HPDE6-E6E7 (cell line): Measurements from ENCODE around the gene CDC27.
"Not testable (repeated sequence)": the region's sequence is repeated elsewhere in the genome, so short reads cannot be mapped to it uniquely, and the experiment has no call there.

ENCODE experiments used
- DNase-seq: peaks from one replicate; pipeline ENCODE4 v3.0.0; 2011; ENCODE audit warnings: missing footprints; ENCODE audit errors: extremely low spot score

CDC27 gene, protein sequence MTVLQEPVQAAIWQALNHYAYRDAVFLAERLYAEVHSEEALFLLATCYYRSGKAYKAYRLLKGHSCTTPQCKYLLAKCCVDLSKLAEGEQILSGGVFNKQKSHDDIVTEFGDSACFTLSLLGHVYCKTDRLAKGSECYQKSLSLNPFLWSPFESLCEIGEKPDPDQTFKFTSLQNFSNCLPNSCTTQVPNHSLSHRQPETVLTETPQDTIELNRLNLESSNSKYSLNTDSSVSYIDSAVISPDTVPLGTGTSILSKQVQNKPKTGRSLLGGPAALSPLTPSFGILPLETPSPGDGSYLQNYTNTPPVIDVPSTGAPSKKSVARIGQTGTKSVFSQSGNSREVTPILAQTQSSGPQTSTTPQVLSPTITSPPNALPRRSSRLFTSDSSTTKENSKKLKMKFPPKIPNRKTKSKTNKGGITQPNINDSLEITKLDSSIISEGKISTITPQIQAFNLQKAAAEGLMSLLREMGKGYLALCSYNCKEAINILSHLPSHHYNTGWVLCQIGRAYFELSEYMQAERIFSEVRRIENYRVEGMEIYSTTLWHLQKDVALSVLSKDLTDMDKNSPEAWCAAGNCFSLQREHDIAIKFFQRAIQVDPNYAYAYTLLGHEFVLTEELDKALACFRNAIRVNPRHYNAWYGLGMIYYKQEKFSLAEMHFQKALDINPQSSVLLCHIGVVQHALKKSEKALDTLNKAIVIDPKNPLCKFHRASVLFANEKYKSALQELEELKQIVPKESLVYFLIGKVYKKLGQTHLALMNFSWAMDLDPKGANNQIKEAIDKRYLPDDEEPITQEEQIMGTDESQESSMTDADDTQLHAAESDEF

DNA sequence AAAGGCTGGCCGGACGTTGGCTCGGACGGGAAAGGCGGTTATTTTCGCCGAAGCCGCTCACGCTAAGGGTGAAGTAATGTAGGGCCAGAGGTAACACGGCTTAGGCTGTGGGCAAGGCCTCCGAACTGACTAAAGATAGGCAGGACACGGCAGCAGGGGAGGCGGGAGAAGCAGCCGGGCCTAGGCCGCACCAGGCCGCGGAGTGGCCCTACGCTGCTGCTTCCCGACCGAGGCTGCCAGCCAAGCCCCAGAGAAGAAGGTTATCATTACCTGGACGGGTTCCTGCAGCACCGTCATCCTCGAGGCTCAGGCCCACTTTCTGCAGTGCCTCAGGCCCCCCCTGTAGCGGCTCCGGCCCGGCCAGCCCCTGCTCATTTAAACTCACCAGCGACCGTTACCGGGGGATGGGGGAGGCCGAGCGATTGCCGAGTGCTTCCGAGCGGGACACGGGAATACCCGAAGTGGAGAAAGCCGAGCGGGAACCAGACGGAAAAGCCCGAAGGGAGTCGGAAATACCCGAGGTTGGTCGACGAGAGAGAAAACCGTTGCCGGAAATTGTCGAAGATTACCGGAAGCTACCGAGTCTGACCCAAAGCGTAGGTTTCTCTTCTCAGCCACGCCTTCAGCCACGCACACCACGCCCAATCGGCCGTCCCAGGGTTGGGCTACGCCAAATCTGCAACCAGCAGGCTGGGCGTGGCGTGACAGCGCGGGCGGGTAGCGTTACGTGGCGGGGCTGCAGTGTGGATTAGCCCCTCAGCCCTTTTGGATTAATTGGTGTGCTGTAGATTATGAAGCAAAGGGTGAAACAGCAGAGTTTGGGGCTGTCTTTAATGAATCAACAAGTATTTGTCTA, at the start of gene CDC27:
TSS of gene CDC27 (minus strand) at position 420 of the 856 bp plus-strand sequence. CDS start at position 297, 123 bp downstream.
- peak; percentile 93 for DNase-seq

DNA sequence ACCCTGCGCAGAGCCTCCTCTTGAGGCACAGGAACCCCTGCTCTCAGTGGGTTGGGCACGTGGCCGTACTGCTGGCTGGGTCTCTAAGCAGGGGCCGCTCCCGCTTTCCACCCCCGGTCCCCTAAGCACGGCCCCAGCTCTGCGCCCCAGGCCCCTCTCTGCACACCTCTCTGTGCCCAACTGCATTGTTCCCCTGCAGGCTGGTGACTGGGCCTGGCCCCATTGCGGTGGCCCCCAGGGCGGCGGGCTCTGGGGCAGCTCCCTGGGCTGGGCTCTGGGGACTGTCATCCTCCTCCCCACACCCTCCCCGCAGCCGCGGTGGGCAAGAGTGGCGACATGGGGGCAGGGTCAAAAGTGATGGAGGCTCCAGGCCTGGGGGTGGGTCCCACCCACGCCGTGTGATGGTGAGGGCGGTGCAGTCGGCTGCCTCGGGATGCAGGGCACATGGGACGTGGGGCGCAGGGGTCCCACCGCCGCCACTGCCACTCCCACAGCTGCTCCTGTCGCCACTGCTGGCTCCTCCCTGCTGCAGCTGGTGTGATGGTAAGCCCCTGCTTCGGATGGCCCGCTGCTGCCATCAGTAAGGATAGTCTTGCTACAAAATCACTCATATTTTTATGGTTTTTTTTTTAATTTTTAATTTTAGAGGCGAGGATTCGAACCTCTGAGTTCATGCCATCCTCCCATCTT, 49.4 kb upstream of the CDC27 start:
- DNase-seq: no peak

DNA sequence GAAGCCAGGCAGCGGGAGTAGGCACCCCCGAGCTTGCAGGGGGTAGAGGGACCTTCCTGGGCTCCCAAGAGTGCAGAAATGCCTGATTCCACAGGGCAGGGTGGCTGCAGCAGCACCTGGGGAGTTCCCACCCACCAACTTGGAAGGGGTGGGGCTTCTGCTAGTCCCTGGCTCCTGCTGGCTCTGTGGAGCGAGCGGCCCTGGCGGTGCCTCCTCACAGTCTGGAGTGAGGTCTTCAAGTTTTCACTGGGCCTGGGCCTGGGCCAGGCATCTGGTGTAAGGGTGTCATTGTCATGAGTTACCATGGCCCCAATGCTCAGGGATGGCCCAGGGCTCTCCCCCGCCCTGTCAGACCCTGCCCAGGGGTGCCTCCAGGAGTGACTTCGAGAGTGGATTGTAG, 48.7 kb upstream of the CDC27 start:
- DNase-seq: no peak

DNA sequence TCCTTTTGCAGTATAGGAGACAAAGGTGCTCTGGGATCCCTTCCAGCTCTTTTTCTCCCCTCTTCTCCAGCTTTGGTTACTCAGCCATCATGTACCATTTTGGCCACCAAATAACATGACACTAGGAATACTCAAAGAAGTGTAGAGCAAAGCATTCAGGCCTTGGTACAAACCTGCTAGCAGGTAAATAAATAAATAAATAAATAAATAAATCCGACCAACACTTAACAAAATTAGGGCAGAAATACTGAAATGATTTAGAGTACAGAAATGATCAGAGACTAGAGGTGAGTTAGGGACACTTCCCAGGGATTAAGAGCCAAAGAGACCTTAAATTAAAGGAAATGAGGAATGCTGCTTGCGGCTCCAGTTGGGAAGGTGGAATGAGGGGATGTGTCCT, 46.8 kb upstream of the CDC27 start:
- no peak for DNase-seq

DNA sequence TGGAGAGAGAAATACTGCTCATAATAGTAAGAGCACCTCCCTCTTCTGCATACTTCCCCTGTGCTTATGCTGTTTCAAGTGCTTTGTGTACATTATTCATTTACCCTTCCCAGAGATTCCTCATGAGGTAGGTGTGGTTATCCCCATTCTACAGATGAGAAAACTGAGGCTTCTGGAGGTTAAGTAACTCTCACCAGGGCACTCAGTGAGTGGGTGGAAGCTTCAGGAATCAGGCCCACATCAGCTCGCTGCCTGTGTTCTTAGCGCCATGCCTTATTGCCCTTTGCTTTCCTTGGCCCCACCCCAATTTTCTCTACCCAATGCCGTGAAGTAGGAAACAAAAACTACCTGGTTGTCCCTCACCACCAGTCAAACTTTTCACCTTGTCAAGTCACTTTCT, 46.4 kb upstream of the CDC27 start:
- no peak for DNase-seq

DNA sequence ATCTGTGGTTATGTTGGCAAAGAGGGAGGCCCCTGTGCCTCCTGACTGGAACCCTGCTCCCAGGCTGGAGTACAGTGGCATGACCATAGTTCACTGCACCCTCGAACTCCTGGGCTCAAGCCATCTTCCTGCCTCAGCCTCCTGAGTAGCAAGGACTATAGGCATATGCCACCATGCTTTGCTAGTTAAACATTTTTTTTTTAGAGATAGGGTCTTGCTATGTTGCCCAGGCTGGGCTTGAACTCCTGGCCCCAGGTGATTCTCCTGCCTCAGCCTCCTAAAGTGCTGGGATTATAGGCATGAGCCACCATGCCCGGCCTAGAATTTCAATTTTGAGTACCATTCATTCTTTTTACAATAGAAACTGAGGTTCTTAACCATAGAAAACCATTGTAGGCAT, 43.4 kb upstream of the CDC27 start:
- DNase-seq: no peak

DNA sequence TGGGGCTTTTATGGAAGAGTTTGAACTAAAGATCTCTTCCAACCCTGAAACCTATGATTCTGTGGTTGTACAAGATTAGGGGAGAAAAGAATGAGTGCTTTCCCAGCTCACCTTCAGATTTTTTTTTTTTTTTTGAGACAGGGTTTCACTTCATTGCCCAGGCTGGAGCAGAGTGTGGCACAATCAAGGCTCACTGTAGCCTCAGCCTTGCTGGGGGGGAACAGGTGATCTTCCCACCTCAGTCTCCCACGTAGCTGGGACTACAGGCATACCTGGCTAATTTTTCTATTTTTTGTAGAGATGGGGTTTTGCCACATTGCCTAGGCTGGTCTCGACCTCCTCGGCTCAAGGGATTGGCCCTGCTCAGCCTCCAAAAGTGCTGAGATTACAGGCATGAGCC, 42.8 kb upstream of the CDC27 start:
- no peak for DNase-seq

DNA sequence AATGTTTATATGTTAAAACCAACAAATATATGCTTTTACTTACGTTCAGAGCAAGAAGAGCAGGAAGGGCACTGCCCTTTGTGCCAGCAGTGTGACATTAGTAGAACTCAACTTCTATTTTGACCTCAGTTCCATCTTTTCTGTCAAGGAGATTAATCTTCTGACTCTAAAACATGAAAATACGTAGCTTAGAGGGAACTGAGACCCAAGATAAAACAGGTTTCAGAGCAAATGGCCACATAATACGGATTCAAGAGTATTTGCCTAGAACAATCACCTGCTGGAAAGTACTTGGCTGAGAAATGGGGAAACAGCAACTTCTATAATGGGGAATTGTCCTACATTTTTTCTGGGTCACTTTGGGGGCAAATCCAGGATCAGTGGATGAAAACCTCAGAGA, 42.2 kb upstream of the CDC27 start:
- DNase-seq: no peak

DNA sequence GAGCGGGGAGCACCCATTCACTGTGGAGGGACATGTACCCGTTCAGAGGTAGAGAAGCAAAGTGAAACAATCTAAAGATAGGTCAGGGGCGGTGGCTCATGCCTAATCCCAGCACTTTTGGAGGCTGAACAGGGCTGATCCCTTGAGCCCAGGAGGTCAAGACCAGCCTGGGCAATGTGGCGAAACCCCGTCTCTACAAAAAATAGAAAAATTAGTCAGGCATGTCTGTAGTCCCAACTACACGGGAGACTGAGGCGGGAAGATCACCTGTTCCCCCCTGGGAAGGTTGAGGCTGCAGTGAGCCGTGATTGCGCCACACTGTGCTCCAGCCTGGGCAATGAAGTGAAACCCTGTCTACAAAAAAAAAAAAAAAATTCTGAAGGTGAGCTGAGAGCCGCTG, 41.8 kb upstream of the CDC27 start:
- no peak for DNase-seq

DNA sequence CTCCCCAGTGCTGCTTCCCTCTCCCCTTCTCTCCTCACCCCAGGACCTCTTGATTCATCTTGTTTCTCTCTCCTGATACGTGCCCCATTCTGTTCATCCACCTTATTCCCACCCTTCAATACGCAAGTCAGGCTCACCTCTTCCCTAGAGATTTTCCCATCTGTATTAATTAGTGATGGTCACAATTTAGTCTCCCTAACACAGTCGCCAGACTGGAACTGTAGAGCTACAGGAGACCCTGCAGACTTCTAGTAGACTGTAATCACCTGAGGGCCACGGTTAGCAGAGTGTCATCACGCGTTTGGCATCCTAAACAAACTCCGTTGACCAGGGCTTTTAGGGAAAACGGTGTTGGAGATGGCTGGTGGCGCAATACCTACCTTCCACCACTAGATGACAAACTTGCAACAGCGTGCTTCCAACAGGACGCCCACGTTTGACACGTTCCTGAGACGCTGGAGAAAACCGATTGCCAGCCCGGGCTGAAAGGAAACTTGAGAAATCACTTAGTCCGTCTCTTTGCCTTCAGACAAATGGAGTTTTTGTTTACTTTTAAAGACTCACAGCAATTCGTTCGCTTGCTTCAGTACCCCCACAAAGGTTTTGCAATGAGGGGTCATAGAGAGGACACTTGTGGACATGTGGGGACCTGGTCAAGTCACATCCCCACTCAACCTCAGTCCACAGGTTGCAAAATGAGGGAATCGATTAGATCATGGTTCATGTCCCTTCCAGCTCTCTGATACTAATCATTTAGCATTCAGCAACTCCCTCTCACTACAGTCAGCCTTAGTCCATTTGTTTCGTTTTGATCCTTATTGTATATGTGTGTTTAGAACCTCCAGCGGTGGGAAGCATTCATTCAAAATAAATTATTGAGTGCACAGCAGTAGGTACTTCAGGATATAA, 40.7 kb upstream of the CDC27 start:
- peak; percentile 85 for DNase-seq

DNA sequence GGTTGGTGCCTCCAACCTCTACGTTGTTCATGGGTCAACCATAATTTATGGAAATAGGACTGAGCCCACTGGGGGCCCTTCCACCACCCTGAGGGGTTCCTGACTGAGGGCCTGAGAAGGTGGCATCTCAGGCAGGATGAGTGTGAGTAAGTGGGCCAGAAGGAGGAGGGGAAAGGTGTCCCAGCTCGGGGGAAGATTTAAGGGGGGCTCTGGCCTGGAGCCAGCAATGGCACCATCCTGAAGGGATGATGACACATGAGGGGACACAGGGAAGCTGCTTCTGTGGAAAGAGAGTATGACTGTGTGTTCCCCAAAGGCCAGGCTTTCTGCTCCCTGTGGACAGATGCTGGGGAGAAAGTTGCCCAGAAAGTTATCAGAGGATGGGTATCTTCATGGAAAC, 38.8 kb upstream of the CDC27 start:
- DNase-seq: no peak

DNA sequence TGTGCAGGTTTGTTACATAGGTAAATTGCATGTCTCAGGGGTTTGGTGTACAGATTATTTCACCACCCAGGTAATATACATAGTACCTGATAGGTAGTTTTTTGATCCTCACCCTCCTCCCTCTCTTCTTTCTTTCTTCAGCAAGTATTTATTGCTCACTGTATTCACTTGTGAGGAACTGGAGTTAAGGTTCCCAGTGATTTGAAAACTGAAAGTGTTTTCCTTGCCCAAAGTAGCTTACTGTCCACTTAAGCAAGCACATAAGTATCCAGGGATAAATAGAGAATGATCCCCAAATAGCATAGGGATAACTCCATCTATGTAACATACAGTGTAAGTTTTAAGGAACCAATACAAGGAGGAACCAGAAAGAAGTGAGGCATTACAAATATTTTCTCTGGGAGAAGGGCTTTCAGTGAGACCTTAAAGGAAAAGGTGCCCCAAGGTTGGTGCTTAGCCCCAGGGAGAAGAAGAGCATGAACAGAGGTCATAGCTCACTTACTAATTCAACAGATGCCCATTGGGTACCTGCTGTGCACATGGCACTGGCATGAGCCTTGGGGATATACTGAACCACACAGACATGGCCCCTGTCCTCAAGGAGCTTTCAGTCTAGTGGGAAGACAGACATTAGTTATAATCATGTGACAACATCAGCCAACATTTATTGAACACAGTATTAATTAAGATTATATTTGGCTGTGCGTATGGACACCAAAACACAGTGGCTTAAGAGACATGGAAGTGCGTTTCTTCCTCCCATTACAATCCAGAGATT, 37.0 kb upstream of the CDC27 start:
- DNase-seq: no peak

DNA sequence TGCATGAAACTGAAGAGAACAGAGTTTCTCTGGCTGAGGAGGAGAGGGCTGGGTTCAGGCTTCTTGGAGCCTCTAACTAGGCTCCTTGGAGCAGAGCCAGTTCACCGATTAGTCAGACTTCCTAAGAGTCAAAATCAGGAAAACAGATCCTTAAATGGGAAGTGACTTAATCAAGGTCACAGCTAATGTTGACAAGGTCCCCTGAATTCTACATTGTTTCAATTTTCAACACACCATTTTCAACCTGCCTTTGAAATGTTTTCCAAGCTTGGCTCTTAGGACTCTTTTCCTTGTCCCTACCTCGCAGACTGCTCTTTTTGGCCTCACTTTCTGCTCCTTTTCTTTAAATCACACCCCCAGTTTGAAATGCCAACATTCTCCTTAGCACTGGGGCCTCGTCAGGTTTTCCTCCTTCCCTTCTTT, 36.4 kb upstream of the CDC27 start:
- DNase-seq: peak; percentile 37

DNA sequence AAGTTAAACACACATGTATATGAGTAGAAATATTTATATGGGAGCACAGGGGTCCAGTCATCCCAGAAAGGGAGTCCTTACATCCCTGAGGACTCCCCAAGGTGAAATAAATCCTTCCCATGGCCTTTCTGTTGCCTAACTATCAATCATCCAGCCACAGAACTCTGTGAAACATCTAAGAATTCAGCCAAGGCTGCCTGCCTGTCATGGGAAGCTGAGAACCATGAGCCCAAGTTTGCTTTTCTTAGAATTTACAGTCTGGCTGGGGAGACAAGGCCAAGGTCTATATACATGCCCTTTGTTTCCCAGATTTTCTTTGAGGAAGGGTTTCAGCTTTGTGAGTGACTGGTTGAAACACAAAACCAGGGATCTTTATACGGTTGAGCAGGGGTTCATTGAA, 35.9 kb upstream of the CDC27 start:
- no peak for DNase-seq

DNA sequence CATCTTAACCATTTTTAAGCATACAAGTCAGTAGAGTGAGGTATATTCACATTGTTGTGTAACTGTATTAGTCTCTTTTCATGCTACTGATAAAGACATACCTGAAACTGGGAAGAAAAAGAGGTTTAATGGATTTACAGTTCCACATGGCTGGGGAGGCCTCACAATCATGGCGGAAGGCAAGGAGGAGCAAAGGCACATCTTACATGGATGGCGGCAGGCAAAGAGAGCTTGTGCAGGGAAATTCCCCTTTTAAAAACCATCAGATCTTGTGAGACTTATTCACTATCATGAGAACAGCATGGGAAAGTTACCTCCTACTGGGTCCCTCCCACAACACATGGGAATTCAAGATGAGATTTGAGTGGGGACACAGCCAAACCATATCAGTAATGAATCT, 35.0 kb upstream of the CDC27 start:
- DNase-seq: not testable (repeated sequence)

DNA sequence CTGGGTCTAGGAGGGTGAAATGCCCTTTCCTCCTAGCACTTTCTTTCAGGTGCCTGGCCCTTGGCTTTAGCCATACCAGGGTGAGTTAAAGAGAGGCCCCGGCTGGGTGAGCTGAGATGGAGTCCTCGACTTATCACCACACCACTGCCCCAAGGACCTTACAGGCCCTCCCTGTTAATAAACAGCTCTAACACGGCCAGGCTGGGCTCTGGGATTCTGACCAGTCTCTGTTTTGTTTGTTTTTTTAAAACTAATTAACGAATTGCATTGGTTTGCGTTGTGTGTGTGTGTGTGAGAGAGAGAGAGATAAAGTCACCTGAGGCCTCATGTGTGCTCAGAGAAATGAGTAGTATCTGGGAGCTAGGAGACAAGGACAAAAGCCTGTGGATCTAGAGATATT, 34.4 kb upstream of the CDC27 start:
- no peak for DNase-seq

DNA sequence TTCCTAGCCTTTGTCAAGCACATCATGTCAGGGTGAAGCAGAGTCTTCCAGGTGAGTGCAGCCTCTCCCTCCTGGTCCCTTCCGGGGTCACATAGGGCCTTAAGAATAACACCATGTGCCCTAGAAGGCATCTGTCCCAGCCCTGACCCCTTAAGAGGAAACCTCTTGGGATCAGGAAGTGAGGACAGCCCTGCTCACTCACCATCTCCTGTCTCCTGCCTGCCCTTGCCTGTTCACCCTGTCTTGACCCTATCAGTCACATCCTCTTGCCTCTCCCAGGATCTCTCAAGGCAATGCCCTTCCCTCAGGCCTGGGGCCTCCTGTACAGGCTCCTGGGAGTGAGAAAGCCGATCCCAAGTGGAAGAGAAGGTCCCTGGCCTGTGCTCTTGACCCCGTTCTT, 33.9 kb upstream of the CDC27 start:
- DNase-seq: no peak

DNA sequence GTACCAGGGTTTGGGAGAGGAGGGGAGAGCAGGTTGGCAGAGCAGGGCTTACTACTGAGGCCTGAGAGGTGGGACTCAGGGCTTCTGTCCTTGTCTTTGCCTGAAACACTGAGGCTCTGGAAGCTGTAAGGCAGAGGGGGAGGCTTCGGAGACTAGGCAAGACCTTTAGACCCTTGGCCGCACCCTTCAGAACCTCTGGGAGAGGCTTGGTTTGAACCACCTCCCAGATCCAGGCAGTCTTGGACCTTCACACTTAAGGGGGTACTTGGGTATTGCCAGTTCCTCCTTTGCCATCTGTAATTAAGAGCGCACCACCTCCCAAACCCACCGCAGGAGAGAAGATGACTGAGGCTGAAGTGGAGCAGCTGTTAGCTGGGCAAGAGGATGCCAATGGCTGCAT, 33.0 kb upstream of the CDC27 start:
- no peak for DNase-seq

DNA sequence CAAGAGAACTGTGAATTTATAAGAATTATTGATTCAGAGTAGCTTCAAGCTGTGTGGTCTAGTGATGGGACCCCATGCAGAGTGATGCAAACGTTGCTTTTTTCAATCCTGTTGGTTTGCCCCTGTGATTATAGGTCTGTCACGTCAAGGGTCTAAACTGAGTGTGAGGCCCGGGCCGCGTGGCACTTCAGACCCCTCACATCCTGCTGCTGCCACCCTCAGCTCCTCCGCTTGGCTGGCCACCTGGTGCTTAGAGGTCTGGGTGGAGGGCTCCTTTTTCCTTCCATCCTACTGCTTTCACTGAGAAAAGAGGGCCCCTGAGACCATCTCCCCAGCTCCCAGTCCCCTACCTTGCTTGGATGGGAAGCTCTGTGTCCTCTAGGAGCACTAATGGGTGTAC, 32.1 kb upstream of the CDC27 start:
- no peak for DNase-seq

DNA sequence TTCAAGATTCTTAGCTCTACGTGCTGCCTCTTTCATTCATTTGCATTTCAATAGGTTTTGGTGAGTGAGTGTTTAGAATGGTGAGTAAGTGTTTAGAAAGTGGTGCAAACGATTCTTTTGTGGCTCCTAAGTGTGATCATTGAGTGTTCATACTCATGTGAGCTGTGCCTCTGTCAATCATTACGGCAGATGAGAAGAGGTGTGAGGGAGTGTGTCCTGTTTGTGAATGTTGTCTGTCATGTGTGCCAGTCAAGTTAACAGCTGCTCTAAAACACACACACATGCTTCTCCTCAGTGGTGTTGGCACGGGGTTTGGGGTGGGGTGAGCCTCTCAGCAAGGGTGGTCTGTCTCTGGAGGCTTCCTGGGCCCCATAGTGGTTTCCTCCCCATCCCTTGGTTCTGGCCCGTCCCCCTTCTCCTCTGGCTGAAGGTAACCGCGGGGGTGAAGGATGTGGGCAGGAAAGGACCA, 31.5 kb upstream of the CDC27 start:
- no peak for DNase-seq
